HG03558 (cell line): ENCODE results near the gene SPATA31A7.
"Not testable (repeated sequence)": the region's sequence is repeated elsewhere in the genome, so short reads cannot be mapped to it uniquely, and the experiment has no call there.

Experiments
- ATAC-seq: cut with Tn5 transposase; IDR thresholded peaks from one replicate; pipeline ENCODE4 v1.9.1; 2021; ENCODE audit warnings: moderate number of reproducible peaks; ENCODE audit not compliant: unreplicated experiment; ENCODE audit errors: extremely low read depth

Gene SPATA31A7

GRCh38 chr9:61189736-61190135 is at the start of gene SPATA31A7:
SPATA31A7 (plus strand) TSS chr9:61190036; CDS start chr9:61190065, 29 bp downstream.
- not testable (repeated sequence) for ATAC-seq

- not testable (repeated sequence) for ATAC-seq
These were observed 36.6 kb downstream of the SPATA31A7 start for GRCh38 chr9:61226438-61226837.
